DMS79 (cell line): ENCODE measurements around the gene COA1.
"Not testable (repeated sequence)": the region's sequence is repeated elsewhere in the genome, so short reads cannot be mapped to it uniquely, and the experiment has no call there.

Experiments used
- DNase-seq: peaks from one replicate; lab custom pipeline; 2025; lab: John Stamatoyannopoulos, UW

COA1 gene

DNA sequence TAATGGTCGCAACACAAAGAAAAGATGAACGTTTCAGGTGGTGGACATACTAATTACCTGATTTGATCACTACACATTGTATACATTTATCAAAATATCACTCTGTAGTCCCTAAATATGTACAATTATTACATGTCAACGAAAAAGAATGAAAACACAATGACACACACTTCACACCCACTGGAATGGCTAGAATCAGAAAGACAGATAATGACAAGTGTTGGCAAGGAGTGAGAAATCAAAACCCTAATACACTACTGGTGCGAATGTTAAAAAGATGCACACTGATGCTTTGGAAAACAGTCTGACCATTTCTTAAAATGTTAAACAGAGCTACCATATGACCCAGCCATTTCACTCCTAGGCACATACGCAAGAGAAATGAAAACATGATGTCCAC, 2.3 kb downstream of the COA1 start:
- DNase-seq, result no peak

DNA sequence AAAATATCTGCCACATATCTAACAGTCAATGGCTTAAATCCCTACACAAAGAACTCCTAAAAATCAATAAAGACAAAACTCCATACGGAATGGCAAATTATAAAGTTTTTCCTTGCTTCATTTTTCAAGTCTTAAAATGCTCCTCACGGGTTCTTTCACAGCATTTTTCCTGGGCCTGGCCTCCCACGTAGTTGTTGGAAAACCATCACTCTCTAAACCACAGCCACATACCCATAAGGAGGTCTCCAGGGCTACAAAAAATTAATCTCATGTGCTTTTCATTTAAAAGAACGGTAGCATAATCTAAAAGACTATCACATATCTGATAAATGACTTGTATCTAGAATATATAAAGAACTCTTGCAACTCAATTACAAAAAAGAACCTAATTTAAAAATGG, 2.9 kb downstream of the COA1 start:
- DNase-seq, result no peak

DNA sequence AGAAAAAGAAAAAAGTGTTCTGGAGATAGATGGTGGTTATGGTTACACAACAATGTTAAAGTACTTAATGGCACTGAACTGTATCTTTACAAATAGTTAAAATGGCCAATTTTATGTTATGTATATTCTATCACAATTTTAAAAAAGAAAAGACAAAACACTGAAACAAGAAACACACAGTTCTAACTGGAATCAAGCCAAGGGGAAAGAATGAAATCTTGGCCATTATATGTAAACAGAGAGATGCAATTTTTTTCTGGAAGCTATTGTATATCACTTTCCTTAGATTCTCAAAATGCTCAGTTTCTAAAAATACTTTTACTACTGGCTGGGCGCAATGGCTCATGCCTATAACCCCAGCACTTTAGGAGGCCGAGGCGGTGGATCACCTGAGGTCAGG, 4.1 kb downstream of the COA1 start:
- DNase-seq, result no peak

DNA sequence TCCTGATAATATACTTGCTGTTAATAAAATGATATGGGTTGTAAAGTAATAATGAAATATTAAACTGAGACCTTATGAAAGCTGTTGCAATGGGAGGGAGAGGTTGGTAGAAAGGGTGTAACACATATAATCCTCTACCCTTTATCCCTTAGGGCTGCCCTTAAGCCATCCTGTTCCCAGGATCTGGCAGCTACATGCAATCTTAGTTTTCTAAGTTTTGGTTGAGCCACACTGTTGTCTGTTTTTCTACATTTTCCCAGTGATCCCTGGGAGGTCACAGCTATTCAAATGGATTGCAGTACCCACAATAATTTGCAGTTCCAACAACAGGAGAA, 6.3 kb downstream of the COA1 start:
- no peak for DNase-seq

DNA sequence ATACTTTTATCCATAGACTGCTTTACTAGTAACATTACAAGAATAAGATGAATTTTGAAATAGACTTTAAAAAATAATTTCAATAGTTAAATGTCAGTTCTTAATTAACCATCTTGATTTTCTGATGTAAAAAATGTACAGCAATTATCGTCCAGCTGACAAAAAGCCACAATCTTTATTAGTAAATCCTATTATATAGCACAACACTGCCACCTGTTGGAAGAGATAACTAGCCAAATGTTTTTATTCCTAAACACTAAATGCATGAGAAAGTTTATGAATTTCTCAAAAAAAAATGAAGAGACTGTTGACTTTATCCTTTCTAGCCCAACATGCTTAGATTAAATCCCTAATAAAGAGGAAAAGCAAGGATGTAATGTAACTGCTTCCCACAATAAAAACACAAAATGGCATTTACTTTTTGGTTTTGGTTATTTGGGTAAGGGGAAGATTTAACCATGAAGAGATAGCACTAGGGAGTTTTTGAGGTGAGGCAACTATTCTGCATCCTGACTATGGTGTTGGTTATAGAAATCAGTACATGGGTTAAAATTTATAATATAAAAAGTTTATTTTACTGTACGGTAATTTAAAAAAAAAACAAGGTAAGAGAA, 8.0 kb downstream of the COA1 start:
- no peak for DNase-seq

DNA sequence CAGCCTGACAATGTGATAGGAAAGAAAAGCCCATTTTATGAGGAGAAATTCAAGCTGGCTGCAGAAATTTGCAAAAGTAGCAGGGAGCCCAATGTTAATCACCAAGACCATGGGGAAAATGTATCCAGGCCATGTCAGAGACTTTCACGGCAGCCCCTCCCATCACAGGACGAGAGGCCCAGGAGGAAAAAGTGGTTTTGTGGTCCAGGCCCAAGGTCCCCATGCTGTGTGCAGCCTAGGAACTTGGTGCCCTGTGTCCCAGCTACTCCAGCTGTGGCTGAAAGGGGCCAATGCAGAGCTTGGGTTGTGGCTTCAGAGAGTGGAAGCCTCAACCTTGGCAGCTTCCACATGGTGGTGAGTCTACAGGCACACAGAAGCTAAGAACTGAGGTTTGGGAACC, 12.7 kb downstream of the COA1 start:
- DNase-seq, result no peak

DNA sequence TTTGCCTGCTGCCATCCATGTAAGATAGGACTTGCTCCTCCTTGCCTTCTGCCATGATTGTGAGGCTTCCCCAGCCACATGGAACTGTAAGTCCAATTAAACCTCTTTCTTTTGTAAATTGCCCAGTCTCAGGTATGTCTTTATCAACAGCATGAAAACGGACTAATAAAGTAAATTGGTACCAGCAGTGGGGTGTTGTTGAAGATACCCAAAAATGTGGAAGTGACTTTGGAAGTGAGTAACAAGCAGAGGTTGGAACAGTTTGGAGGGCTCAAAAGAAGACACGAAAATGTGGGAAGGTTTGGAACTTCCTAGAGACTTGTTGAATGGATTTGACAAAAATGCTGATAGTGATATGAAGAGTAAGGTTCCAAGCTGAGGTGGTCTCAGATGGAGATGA, 13.4 kb downstream of the COA1 start:
- DNase-seq, result not testable (repeated sequence)

DNA sequence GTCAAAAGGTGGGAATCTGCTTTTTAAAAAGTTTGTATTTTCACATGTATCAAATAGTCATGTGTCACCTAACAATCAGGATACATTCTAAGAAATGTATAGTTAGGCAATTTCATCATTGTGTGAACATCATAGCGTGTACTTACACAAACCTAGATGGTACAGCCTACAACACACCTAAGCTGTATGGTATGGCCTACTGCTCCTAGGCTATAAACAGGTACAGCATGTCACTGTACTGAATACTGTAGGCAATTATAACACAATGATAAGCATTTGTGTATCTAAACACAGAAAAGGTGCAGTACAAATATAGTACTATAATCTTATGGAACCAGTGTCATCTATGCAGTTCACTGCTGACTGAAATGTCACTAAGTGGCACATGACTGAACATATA, 17.8 kb downstream of the COA1 start:
- DNase-seq, result no peak

DNA sequence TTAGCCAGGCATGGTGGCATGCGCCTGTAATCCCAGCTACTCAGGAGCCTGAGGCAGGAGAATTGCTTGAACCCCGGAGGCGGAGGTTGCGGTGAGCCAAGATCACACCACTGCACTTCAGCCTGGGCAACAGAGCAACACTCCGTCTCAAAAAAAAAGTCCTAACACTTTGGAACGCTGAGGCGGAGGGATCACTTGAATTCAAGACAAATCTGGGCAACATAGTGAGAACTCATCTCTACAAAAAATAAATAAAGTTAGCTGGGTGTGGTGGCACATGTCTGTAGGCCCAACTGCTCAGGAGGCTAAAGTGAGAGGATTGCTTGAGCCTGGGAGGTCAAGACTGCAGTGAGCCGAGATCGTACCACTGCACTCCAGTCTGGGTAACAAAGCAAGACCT, 21.3 kb downstream of the COA1 start:
- not testable (repeated sequence) for DNase-seq

DNA sequence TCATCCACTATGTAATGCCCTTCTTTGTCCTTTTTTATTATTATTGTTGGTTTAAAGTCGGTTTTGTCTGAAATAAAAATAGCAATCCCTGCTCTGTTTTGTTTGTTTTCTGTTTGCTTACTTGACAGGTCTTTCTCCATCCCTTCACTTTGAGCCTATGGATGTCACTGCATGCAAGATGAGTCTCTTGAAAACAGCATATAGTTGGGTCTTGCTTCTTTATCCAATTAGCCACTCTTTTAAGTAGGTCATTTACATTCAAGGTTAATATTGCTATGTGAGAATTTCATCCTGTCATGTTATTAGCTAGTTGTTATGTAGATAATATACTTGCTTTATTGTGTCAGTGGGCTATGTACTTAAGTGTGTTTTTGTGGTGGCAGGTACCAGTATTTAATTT, 25.8 kb downstream of the COA1 start:
- no peak for DNase-seq

DNA sequence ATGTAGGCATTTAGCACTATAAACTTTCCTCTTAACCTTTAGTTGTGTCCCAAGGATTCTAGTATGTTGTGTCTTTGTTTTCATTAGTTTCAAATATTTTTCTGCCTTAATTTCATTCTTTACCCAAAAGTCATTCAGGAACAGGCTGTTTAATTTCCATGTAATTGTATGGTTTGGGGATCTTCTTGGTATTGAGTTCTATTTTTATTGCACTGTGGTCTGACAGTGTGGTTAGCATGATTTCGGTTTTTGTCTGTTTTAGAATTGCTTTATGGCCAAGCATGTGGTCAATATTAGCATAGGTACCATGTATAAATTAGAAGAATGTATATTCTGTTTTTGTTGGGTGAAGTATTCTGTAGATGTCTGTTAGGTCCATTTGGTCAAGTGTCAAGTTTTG, 26.3 kb downstream of the COA1 start:
- no peak for DNase-seq

DNA sequence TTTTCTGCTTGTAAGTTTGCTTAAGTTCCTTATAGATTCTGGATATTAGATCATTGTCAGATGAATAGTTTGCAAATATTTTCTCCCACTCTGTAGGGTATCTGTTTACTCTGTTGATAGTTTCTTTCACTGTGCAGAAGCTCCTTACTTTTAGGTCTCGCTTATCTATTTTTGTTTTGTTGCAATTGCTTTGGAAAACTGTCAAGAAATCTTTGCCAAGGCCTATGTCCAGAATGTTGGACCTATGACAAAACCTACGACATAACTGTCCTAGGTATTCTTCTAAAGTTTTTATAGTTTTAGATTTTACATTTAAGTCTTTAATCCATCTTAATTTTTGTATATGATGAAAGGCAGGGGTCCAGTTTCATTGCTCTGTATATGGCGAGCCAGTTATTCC, 27.4 kb downstream of the COA1 start:
- no peak for DNase-seq

DNA sequence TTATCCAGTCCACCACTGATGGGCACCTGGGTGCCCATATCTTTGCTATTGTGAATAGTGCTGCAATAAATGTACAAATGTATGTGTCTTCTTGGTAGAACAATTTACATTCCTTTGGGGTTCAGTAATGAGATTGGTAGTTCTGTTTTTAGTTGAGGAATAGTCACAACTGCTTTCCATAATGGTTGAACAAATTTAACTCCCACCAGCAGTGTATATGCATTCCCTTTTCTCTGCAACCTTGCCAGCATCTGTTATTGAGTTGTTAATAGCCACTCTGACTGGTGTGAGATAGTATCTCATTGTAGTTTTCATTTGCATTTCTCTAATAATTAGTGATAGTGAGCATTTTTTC, 27.8 kb downstream of the COA1 start:
- no peak for DNase-seq

DNA sequence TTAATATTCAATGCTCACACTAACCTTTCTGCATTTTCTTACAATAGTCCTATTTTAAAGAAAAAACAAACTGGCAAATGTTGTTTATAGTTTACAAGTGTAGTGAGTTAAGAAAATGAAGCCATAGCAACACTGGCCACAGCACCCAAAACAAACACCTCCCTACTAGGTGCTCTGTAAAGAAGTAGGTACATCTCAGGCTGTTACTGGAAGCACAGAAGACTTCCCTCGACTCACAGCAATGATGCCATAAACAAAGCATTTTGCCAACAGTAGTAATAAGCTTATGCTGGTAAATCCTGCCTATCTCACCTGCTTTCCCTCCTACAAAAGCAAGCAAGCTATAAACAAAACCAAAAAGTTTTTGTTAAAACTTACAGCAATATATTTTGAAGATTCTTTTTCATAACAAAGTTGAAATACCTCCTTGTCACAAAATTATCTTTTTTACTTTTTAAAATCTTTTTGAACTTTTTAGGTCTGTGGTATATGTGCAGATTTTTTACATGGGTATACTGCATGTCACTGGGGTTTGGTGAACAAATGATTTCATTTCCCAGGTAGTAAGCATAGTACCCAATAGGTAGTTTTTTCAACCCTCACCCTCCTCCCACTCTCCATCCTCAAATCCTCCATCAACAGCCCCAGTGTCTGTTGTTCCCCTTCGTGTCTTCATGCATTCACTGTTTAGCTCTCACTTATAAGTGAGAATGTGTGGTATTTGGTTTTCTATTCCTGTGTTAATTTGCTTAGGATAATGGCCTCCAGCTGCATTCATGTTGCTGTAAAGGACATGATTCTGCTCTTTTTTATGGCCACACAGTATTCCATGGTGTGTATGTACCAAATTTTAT, 28.4 kb downstream of the COA1 start:
- DNase-seq, result no peak

DNA sequence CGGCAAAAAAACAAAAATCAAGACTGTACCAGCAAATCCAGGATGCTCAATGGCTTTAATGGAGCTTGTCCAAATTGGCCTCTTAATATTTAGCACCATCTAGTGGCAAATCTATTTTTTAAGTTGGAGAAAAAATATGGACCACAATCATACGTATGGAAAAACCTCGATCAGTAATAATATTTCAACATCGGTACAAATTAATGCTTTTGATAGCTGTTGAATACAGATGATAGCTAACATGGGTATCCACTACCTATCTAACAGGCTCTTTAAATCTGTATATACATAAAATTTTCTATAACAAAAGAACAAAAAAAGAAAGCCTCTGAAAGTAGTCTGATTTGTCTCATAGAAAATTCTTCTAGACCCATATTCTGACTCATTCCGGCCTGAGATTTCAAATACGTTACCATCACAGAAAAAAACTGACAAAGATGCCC, 29.2 kb downstream of the COA1 start:
- peak; percentile 65 for DNase-seq

DNA sequence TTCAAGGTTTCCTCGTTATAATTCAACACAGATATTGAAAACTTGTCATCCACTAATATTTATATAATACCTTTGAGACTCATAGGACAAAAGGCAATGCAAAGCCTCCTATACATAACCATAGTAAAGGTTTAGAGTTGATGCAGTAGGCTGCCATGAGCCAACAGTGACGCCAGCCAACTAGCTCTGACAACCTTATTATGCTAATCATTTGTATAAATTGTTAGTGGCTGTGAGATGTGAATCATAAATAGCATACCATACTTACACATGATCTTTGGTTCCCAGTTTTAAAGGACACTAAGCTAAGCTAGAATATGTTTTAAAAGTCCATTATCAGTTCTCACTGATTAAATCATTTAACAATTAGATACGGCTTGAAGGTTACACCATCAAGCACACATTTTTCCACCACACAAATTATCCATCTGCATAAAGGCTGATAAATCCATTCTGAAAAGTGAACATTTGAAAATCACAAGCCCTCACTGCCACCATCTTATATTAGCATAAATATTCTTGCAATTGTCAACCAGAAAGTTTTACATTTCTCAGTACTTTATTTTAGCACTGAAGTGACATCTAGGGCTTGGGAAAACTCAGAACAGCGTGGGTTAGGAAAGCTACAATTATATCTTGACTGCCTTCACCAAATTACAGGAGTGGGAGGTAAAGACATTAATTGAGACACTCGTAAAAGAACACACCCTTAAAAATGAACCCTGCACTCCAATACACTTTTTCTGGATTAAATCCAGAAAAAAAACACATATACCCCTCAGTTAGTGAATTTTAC, 30.7 kb downstream of the COA1 start:
- DNase-seq, result no peak

DNA sequence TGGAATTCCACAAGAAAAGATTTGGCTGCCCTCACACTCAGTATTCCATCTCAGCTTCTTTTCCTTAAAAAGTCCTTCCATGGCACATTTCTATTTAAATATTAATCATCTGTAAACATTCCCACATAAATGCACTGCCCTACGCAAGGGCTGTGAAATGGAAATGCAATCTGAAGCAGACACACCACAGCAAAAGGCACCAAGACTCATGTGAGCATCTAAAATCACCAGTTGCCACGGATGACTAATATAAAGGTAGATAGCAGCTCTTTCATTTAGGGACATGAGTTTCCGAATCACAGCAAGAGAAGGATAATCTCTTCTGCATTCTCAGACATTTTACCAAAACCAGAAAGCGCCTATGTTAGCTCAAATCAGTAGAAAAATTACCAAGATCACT, 31.6 kb downstream of the COA1 start:
- DNase-seq, result no peak

DNA sequence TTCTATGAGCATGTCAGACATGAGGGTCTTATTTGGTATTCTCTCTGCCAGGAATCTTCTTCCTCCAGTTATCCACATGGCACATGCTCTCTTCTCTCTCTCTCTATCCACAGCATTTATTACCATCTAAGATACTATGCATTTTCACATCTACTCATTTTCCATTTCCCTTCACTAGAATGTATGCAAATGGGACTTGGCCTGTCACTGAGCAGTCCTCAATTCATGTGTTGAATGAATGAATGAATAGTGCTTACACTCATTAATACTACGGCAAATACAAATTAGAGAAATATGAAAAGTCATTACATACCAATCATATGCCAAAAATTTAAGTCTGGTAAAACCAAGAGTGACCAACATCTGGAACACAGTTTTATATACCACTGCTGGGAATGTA, 34.0 kb downstream of the COA1 start:
- no peak for DNase-seq

DNA sequence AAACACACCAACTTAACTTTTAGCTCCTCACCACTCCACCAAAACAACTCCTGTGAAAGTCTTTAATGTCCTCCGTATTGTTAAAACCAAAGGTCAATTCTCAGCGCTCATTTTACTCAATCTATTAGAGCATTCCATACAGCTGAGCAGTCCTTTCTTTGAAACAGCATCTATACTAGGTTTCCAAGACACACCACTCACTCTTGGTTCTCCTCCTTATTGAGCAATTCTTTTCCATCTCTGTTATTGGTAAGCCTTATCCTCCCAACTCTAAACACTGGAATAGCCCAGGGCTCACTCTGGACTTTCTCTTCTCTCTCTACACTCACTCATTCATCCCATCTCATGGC, 34.9 kb downstream of the COA1 start:
- DNase-seq, result no peak

DNA sequence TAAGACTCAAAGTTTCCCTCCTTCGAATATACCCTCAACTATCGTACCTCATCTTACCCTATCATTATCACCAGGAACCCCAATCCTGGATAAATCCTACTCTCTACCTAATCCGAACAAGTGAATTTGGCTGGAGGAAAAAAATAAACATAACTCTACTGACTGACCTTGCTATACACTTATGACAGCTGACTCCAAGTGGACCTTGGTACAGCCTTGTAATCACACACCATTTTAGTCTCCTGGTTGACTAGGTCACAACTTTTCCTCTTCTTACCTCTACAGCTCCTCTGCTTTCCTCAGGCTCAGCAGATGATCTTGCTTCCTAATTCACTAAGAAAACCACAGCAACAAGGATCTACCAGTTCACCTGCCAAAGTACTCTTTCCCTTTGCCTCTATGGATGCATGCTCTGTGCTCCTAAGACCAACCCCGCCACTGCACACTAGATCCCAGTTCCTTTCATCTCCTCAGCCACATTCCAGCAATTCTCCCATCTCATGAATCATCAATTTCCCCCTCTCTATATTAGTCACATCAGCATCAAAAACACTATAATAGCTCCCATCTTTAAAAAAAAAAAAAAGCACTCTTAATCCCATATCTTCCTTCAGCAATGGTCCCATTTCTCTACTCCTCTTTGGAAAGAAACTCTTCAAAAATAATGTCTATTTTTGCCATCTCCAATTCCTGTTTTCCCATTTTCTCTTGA, 35.5 kb downstream of the COA1 start:
- no peak for DNase-seq

DNA sequence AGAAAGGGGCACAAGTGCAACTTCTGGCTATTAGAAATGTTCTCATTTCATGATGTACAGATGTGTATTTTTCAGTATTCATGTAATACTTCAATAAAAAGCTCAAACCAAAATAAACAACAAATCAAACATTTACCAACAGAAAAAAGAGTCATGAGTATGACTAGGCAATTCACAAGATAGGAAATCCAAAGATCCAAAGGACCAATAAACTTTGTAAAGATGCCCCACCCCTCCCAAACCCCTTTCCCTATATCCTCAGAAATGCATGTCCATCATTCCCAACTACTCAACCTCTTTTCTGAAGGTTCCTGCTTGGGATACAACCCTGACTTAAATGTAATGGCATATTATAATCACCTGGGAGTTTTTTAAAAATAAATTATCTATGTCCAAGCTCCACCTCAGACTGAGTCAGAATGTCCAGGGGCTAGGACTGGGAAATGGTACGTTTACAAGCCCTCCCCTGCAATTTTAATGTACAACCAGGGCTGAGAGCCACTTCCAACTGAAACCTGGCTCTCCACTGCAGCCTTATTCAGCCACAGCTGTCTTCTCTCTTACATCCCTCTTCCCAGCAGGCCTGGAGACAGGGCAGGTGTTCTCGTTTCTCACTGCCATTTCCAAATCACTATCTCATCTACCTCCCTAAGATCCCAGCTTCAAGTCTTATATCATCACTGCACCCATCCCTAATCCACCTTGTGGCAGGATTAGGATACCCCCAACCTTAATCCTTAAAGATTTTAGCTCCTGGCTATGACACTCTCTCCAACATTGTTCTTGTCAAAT, 36.5 kb downstream of the COA1 start:
- no peak for DNase-seq

DNA sequence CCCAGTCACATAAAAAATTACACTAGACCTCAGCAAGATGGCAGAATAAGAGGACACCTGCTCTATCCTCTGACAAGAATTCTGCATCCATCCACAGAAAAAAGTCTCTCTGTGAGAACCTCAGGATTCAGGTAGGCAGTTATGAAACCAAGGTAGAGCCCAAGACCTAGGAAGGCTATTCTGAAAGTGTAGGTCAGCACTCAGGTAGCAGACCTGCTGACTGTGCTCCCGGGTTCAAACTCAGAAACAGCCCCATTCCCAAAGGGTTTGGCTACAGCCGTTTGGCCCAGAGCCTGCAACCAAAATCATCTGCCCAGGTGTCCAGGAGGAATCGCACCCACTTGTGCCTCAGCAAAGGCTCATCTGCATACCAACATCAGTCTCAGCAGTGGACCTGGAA, 37.7 kb downstream of the COA1 start:
- DNase-seq, result no peak
